Liver (tissue), 9 donors: ENCODE data around the gene VWF. TPM values are rescaled to one million over a fixed set of nuclear protein-coding genes. Genes with fewer than 3 reads are reported as not detected.

Experiments used
- DNase-seq: peaks from one replicate; pipeline ENCODE4 v3.0.0-alpha.2; 2017; ENCODE audit warnings: low spot score
- H3K27ac ChIP-seq, 2 donors: one replicate each; pipeline ENCODE4 v1.7.0; 2013; ENCODE audit warnings: inconsistent platforms in 2 of 2, low read length in 2 of 2, control low read depth in 1 of 2, low read depth in 1 of 2, mild to moderate bottlenecking in 1 of 2
- H3K27me3 ChIP-seq, 4 donors: one replicate each; pipeline versions ENCODE4 v1.6.1 to v1.7.0; 2013; ENCODE audit warnings: low read length in 3 of 4, inconsistent platforms in 1 of 4, mild to moderate bottlenecking in 1 of 4, moderate library complexity in 1 of 4; ENCODE audit not compliant: control insufficient read depth in 4 of 4, insufficient read depth in 4 of 4
- H3K36me3 ChIP-seq, 4 donors: one replicate each; pipeline versions ENCODE4 v1.6.1 to v1.7.0; 2013; ENCODE audit warnings: low read length in 3 of 4, mild to moderate bottlenecking in 3 of 4, low read depth in 1 of 4, moderate library complexity in 1 of 4; ENCODE audit not compliant: control insufficient read depth in 4 of 4, insufficient read depth in 3 of 4
- H3K4me1 ChIP-seq, 4 donors: one replicate each; pipeline versions ENCODE4 v1.6.1 to v1.7.0; 2013; ENCODE audit warnings: low read length in 3 of 4, mild to moderate bottlenecking in 3 of 4, moderate library complexity in 1 of 4; ENCODE audit not compliant: control insufficient read depth in 4 of 4, insufficient read depth in 4 of 4
- H3K4me3 ChIP-seq, 3 donors: one replicate each; pipeline versions ENCODE4 v1.6.1 to v1.7.0; 2013; ENCODE audit warnings: low read length in 3 of 3, control low read depth in 1 of 3, low read depth in 1 of 3, mild to moderate bottlenecking in 1 of 3
- H3K9ac ChIP-seq, 2 donors: one replicate each; pipeline ENCODE4 v1.7.0; 2013; ENCODE audit warnings: low read length in 2 of 2, mild to moderate bottlenecking in 2 of 2, moderate library complexity in 2 of 2, control low read depth in 1 of 2, low read depth in 1 of 2
- H3K9me3 ChIP-seq, 4 donors: one replicate each; pipeline versions ENCODE4 v1.6.1 to v1.7.0; 2013; ENCODE audit warnings: low read length in 3 of 4; ENCODE audit not compliant: control insufficient read depth in 4 of 4
- GABPA ChIP-seq, 2 donors: IDR thresholded peaks in 1 of 2; conservative IDR thresholded peaks in 1 of 2; 2 replicates each; pipeline ENCODE4 v1.6.1; 2016; ENCODE audit warnings: antibody characterized with exemption in 2 of 2, mild to moderate bottlenecking in 1 of 2, moderate library complexity in 1 of 2
- HNF4A ChIP-seq, 2 donors: conservative IDR thresholded peaks; 2 replicates each; pipeline ENCODE4 v1.6.1; 2016; ENCODE audit warnings: antibody characterized with exemption in 2 of 2, mild to moderate bottlenecking in 2 of 2
- NR2F2 ChIP-seq: IDR thresholded peaks from 2 replicates; pipeline ENCODE4 v1.6.1; 2016; ENCODE audit warnings: antibody characterized with exemption
- RXRA ChIP-seq, 2 donors: IDR thresholded peaks; 2 replicates each; pipeline ENCODE4 v1.6.1; 2017 to 2018; ENCODE audit warnings: antibody characterized with exemption in 2 of 2, mild to moderate bottlenecking in 1 of 2
- SP1 ChIP-seq: IDR thresholded peaks from 2 replicates; pipeline ENCODE4 v1.6.1; 2018; ENCODE audit warnings: antibody characterized with exemption, mild to moderate bottlenecking
- TAF1 ChIP-seq: conservative IDR thresholded peaks from 2 replicates; pipeline ENCODE4 v1.6.1; 2016; ENCODE audit warnings: antibody characterized with exemption, mild to moderate bottlenecking
- YY1 ChIP-seq: IDR thresholded peaks from 2 replicates; pipeline ENCODE4 v1.6.1; 2016; ENCODE audit warnings: antibody characterized with exemption, mild to moderate bottlenecking
- WGBS: extraction: QIAGEN DNeasy Blood & Tissue Kit; methylation state at CpG from one replicate; pipeline ENCODE4 v1.1.7; 2013; 5-methylcytosine and 5-hydroxymethylcytosine counted together
- polyA plus RNA-seq, 2 donors: library from polyadenylated mRNA; stranded (reverse) in 1 of 2; unstranded in 1 of 2; fragments of 200-250 nt in 1 of 2; fragments of >200 nt in 1 of 2; fragmentation: Nextera tagmentation in 1 of 2; extraction: Ambion mirVana in 1 of 2; gene quantifications; one replicate each; pipeline versions ENCODE4 v1.2.1 to v1.2.3, GENCODE V29; 2013 to 2015
- total RNA-seq, 2 donors: library from RNA; depleted of rRNA; stranded (reverse); fragments of >200 nt; gene quantifications; one replicate each; pipeline ENCODE4 v1.2.3, GENCODE V29; 2014
- TF ChIP-seq, protein P1 (sequence below): fragments of 150-350 bp; IDR thresholded peaks from 2 replicates; pipeline ENCODE4 v1.5.1; 2017; ENCODE audit warnings: improper control_type of control experiment, low read depth, low read length; ENCODE audit not compliant: missing input control
- TF ChIP-seq, protein P2 (sequence below): IDR thresholded peaks from 2 replicates; pipeline ENCODE4 v1.6.1; 2016; ENCODE audit warnings: antibody characterized with exemption
- TF ChIP-seq, protein P3 (sequence below): IDR thresholded peaks from 2 replicates; pipeline ENCODE4 v1.6.1; 2016; ENCODE audit warnings: antibody characterized with exemption
- TF ChIP-seq, protein P4 (sequence below): IDR thresholded peaks from 2 replicates; pipeline ENCODE4 v1.6.1; 2016; ENCODE audit warnings: antibody characterized with exemption, mild to moderate bottlenecking
- donor health status: healthy.
- donor health status: healthy.
- donor health status: healthy.
- donor health status: healthy.
- donor health status: healthy.

Gene VWF
- total and polyA plus RNA-seq, 4 donors: 2.1 to 10.8 (median 4.0) TPM

DNA sequence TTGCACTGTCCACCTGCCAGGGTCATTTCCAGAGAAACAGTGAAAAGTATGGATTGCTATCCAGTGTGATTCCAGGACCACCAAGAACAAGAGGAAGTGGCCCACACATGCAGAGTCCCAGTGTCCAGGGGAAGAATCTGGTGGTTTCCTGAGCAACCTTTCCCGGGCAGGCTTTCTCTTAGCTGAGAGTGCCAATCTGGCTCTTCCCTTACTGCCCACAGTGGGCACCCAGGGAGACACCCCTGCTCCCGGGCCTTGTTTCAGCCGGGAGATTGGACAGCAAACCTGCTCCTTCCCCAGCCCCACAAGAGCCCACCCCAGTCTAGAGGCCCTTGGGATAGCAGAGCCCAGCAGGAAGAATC, 62.1 kb downstream of the VWF start (continued):
- TF ChIP-seq, protein P1, sequence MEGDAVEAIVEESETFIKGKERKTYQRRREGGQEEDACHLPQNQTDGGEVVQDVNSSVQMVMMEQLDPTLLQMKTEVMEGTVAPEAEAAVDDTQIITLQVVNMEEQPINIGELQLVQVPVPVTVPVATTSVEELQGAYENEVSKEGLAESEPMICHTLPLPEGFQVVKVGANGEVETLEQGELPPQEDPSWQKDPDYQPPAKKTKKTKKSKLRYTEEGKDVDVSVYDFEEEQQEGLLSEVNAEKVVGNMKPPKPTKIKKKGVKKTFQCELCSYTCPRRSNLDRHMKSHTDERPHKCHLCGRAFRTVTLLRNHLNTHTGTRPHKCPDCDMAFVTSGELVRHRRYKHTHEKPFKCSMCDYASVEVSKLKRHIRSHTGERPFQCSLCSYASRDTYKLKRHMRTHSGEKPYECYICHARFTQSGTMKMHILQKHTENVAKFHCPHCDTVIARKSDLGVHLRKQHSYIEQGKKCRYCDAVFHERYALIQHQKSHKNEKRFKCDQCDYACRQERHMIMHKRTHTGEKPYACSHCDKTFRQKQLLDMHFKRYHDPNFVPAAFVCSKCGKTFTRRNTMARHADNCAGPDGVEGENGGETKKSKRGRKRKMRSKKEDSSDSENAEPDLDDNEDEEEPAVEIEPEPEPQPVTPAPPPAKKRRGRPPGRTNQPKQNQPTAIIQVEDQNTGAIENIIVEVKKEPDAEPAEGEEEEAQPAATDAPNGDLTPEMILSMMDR: no peak
- TF ChIP-seq TAF1 (no peak), GABPA (IDR thresholded peaks at IDR 0.05 in 1 of 2, conservative IDR thresholded peaks at IDR 0.05 in 1 of 2) (no peak), NR2F2 (no peak), YY1 (no peak), RXRA (IDR thresholded peaks at IDR 0.05) (no peak)
- TF ChIP-seq, protein P2, sequence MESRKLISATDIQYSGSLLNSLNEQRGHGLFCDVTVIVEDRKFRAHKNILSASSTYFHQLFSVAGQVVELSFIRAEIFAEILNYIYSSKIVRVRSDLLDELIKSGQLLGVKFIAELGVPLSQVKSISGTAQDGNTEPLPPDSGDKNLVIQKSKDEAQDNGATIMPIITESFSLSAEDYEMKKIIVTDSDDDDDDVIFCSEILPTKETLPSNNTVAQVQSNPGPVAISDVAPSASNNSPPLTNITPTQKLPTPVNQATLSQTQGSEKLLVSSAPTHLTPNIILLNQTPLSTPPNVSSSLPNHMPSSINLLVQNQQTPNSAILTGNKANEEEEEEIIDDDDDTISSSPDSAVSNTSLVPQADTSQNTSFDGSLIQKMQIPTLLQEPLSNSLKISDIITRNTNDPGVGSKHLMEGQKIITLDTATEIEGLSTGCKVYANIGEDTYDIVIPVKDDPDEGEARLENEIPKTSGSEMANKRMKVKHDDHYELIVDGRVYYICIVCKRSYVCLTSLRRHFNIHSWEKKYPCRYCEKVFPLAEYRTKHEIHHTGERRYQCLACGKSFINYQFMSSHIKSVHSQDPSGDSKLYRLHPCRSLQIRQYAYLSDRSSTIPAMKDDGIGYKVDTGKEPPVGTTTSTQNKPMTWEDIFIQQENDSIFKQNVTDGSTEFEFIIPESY: no peak
- TF ChIP-seq, protein P3, sequence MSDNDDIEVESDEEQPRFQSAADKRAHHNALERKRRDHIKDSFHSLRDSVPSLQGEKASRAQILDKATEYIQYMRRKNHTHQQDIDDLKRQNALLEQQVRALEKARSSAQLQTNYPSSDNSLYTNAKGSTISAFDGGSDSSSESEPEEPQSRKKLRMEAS: no peak

DNA sequence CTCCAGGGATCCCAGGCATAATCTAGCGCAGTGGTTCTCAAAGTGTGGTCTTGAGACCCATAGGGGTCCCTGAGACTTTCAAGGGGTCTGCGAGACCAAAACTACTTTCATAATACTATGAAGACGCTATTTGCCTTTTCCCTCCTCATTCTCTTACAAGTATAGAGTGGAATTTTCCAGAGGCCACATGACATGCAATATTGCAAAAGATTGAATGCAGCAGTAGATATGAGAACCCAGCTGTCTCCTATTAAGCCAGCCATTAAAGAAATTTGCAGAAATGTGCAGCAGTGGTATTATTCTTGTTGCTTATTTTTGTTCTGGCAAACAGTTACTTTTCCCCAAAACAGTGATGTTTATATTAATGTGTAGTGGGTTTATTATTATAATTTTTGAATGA, 62.8 kb downstream of the VWF start:
- H3K27ac ChIP-seq: peak overlapping the region; percentile 44 to 47
- H3K36me3 ChIP-seq: no peaks in the 10 kb centered on the region
- 84% methylated on average over 3 of the region's 3 CpGs for WGBS
- H3K9ac ChIP-seq: peak overlapping the region in 1 of 2 donors; percentile 12
- no peak overlapping the region for H3K4me3 ChIP-seq
- no peak for DNase-seq
- no peaks in the 10 kb centered on the region for H3K9me3 ChIP-seq
- H3K27me3 ChIP-seq: no peaks in the 10 kb centered on the region
- TF ChIP-seq HNF4A (conservative IDR thresholded peaks at IDR 0.05) (no peak), YY1 (peak; percentile 13)
- peaks cover 12 to 51% (median 34%) of the 10 kb centered on the region in 4 donors for H3K4me1 ChIP-seq

DNA sequence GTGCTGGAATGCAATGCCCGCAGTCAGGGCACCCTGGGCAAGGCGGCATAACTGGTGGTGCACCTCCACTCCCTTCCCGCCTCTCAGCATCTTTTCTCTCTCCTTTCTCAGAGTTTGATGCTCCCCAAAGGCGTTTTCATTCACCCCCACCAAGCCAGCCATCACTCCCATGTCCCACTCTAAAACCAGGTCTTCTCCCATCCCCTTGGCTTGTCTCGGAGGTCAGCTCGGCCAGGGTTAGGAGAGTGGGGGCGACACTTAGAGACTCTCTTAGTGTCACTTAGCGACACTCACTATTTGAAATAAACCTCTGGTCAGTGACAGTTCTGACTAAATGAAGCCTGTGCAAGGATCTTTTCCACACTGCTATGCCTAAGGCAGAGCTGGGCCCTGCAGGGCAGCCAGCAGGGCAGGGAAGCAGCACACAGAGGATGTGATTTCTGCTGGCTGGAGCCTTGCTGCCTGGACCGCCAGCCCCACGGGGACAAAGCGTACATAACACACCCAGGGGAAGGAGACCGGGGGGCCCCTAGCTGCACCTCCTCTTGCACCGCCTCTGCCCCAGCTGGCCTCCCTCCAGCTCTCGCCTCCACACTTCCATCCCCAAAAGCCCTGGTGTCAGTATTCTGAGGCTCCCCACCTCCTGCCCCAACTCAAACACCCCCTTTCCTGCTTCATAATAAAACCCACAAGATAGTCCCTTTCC, 64.5 kb downstream of the VWF start:
- TF ChIP-seq NR2F2 (no peak), SP1 (no peak)
- TF ChIP-seq, protein P4, sequence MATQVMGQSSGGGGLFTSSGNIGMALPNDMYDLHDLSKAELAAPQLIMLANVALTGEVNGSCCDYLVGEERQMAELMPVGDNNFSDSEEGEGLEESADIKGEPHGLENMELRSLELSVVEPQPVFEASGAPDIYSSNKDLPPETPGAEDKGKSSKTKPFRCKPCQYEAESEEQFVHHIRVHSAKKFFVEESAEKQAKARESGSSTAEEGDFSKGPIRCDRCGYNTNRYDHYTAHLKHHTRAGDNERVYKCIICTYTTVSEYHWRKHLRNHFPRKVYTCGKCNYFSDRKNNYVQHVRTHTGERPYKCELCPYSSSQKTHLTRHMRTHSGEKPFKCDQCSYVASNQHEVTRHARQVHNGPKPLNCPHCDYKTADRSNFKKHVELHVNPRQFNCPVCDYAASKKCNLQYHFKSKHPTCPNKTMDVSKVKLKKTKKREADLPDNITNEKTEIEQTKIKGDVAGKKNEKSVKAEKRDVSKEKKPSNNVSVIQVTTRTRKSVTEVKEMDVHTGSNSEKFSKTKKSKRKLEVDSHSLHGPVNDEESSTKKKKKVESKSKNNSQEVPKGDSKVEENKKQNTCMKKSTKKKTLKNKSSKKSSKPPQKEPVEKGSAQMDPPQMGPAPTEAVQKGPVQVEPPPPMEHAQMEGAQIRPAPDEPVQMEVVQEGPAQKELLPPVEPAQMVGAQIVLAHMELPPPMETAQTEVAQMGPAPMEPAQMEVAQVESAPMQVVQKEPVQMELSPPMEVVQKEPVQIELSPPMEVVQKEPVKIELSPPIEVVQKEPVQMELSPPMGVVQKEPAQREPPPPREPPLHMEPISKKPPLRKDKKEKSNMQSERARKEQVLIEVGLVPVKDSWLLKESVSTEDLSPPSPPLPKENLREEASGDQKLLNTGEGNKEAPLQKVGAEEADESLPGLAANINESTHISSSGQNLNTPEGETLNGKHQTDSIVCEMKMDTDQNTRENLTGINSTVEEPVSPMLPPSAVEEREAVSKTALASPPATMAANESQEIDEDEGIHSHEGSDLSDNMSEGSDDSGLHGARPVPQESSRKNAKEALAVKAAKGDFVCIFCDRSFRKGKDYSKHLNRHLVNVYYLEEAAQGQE: no peak
- Histone ChIP-seq H3K9me3 (no peaks in the 10 kb centered on the region), H3K4me1 (peaks cover 12 to 51% (median 32%) of the 10 kb centered on the region in 4 donors), H3K9ac (no peak overlapping the region), H3K27me3 (no peaks in the 10 kb centered on the region), H3K27ac (peak overlapping the region; percentile 81 to 85), H3K4me3 (no peak overlapping the region), H3K36me3 (no peaks in the 10 kb centered on the region)
- DNase-seq: no peak
- 81% methylated on average over 14 of the region's 14 CpGs for WGBS
